GM23338 (cell line): ENCODE data around the gene GALNT14. TPM values are rescaled to one million over a fixed set of nuclear protein-coding genes. Genes with fewer than 3 reads are reported as not detected.

Source experiments
- ATAC-seq: fragments of 200-7000 bp; cut with Tn5 transposase; 3 replicates; pipeline ENCODE4 v1.9.1; 2020
- DNase-seq: peaks from one replicate; pipeline ENCODE4 v3.0.0-alpha.2; 2015; ENCODE audit warnings: low spot score
- H2AFZ ChIP-seq: fragments of 200-600 bp; sonication (generic); 2 replicates; pipeline ENCODE4 v1.8.0; 2016; ENCODE audit warnings: antibody characterized with exemption, mild to moderate bottlenecking, moderate library complexity
- H3F3A ChIP-seq: fragments of 200-600 bp; sonication (generic); replicated peaks from 2 replicates; pipeline ENCODE4 v1.8.0; 2017; ENCODE audit warnings: antibody characterized with exemption, mixed run types, low read depth
- H3K27ac ChIP-seq: fragments of 200-600 bp; sonication (generic); 2 replicates; pipeline ENCODE4 v1.6.1; 2016; ENCODE audit warnings: low read depth
- H3K27me3 ChIP-seq: fragments of 200-600 bp; sonication (generic); 2 replicates; pipeline ENCODE4 v1.8.0; 2016; ENCODE audit warnings: mild to moderate bottlenecking, mixed run types, moderate library complexity; ENCODE audit not compliant: insufficient read depth
- H3K36me3 ChIP-seq: fragments of 200-600 bp; sonication (generic); 2 replicates; pipeline ENCODE4 v1.8.0; 2016; ENCODE audit warnings: mild to moderate bottlenecking; ENCODE audit not compliant: insufficient read depth
- H3K4me1 ChIP-seq: fragments of 200-600 bp; sonication (generic); 2 replicates; pipeline ENCODE4 v1.8.0; 2016; ENCODE audit warnings: mild to moderate bottlenecking, moderate library complexity; ENCODE audit not compliant: insufficient read depth
- H3K4me2 ChIP-seq: fragments of 200-600 bp; sonication (generic); 2 replicates; pipeline ENCODE4 v1.7.1; 2017; ENCODE audit warnings: mixed run types
- H3K4me3 ChIP-seq: fragments of 200-600 bp; sonication (generic); 2 replicates; pipeline ENCODE4 v1.6.1; 2016; ENCODE audit warnings: mixed run types
- H3K79me2 ChIP-seq: fragments of 200-600 bp; sonication (generic); replicated peaks from 2 replicates; pipeline ENCODE4 v1.8.0; 2017; ENCODE audit warnings: mild to moderate bottlenecking; ENCODE audit not compliant: insufficient read depth
- H3K9me2 ChIP-seq: fragments of 200-600 bp; sonication (generic); 2 replicates; pipeline ENCODE4 v1.8.0; 2017; ENCODE audit not compliant: insufficient read depth
- H4K20me1 ChIP-seq: fragments of 200-600 bp; sonication (generic); replicated peaks from 2 replicates; pipeline ENCODE4 v1.8.0; 2017; ENCODE audit warnings: mild to moderate bottlenecking; ENCODE audit not compliant: insufficient read depth
- H3K27ac Mint-ChIP-seq: 2 replicates; pipeline ENCODE4 v1.8.0; 2020; ENCODE audit warnings: inconsistent platforms, mild to moderate bottlenecking, moderate library complexity, mixed read lengths
- H3K27me3 Mint-ChIP-seq: 3 replicates; pipeline ENCODE4 v1.8.0; 2022; ENCODE audit warnings: low read depth, mild to moderate bottlenecking, moderate library complexity, mixed read lengths, inconsistent platforms; ENCODE audit not compliant: insufficient read depth, poor library complexity
- H3K36me3 Mint-ChIP-seq: 3 replicates; pipeline ENCODE4 v1.8.0; 2021; ENCODE audit warnings: low read depth, mild to moderate bottlenecking, inconsistent platforms, moderate library complexity, mixed read lengths
- H3K4me1 Mint-ChIP-seq: 3 replicates; pipeline ENCODE4 v1.8.0; 2020; ENCODE audit warnings: mild to moderate bottlenecking, inconsistent platforms, mixed read lengths
- H3K4me3 Mint-ChIP-seq: 3 replicates; pipeline ENCODE4 v1.8.0; 2021; ENCODE audit warnings: moderate library complexity, mild to moderate bottlenecking, inconsistent platforms, mixed read lengths
- H3K9me3 Mint-ChIP-seq: 3 replicates; pipeline ENCODE4 v1.8.0; 2020; ENCODE audit warnings: moderate library complexity, mild to moderate bottlenecking, inconsistent platforms, mixed read lengths
- EZH2 ChIP-seq: fragments of 200-600 bp; sonication (generic); IDR thresholded peaks from one replicate; pipeline ENCODE4 v1.8.0; 2017; ENCODE audit warnings: antibody characterized with exemption, mild to moderate bottlenecking, low read depth; ENCODE audit not compliant: unreplicated experiment
- JUNB ChIP-seq: IDR thresholded peaks from one replicate; pipeline ENCODE4 v1.6.1; 2016; ENCODE audit warnings: antibody characterized with exemption; ENCODE audit not compliant: unreplicated experiment
- NANOG ChIP-seq: IDR thresholded peaks from 2 replicates; pipeline ENCODE4 v1.6.1; 2016; ENCODE audit warnings: antibody characterized with exemption, borderline replicate concordance
- STAT1 ChIP-seq: IDR thresholded peaks from one replicate; pipeline ENCODE4 v1.6.1; 2016; ENCODE audit warnings: antibody characterized with exemption; ENCODE audit not compliant: unreplicated experiment
- ZNF114 ChIP-seq: fragments of 250-450 bp; sonication (Bioruptor Pico); IDR thresholded peaks from 2 replicates; pipeline ENCODE4 v1.5.0; 2020; ENCODE audit warnings: mild to moderate bottlenecking, moderate library complexity
- ZNF331 ChIP-seq: fragments of 250-450 bp; sonication (Bioruptor Pico); IDR thresholded peaks from 2 replicates; pipeline ENCODE4 v1.5.0; 2020; ENCODE audit warnings: low read depth, mild to moderate bottlenecking, moderate library complexity
- polyA plus RNA-seq: library from polyadenylated mRNA; unstranded; fragments of >200 nt; fragmentation: Nextera tagmentation; extraction: Ambion mirVana; gene quantifications from 2 replicates; pipeline ENCODE4 v1.2.1, GENCODE V29; 2016
- total RNA-seq: library from RNA; depleted of rRNA; stranded (reverse); fragments of >200 nt; shearing (Covaris generic); gene quantifications from 2 replicates; pipeline ENCODE4 v1.2.3, GENCODE V29; 2014
- TF ChIP-seq, protein P1 (sequence below), 2 experiments: fragments of 200-600 bp in 1 of 2; sonication (generic) in 1 of 2; conservative IDR thresholded peaks; 2 replicates each; pipeline versions ENCODE4 v1.5.1 to v1.6.1; 2016 to 2017; ENCODE audit warnings: antibody characterized with exemption in 2 of 2, low read depth in 2 of 2, mild to moderate bottlenecking in 2 of 2, moderate library complexity in 1 of 2
- TF ChIP-seq, protein P2 (sequence below): IDR thresholded peaks from 2 replicates; pipeline ENCODE4 v1.6.1; 2016; ENCODE audit warnings: antibody characterized with exemption
- TF ChIP-seq, protein P3 (sequence below): fragments of 250-450 bp; sonication (Bioruptor Pico); IDR thresholded peaks from 2 replicates; pipeline ENCODE4 v1.5.0; 2020; ENCODE audit warnings: mild to moderate bottlenecking, moderate library complexity

The GALNT14 gene
- total and polyA plus RNA-seq, 2 experiments from 2014 or later, result 5.4 to 7.7 TPM

DNA sequence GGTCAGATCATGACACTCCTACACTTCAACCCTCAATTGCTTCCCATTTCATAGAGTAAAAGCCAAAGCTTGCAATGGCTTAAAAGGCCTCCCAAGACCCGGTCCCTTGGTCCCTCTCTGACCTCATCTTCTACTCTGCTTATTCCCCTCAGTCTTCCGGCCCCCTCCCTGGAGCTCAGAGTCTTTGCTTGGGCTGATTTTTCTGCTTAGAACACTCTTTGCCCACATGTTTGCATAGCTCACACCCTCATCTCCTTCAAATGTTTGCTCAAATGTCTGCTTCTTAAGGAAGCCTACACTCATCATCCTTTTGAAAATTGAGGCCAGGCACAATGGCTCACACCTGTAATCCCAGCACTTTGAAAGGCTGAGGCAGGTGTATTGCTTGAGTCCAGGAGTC lies 265.4 kb downstream of the GALNT14 start (continued):
- TF ChIP-seq, protein P1, sequence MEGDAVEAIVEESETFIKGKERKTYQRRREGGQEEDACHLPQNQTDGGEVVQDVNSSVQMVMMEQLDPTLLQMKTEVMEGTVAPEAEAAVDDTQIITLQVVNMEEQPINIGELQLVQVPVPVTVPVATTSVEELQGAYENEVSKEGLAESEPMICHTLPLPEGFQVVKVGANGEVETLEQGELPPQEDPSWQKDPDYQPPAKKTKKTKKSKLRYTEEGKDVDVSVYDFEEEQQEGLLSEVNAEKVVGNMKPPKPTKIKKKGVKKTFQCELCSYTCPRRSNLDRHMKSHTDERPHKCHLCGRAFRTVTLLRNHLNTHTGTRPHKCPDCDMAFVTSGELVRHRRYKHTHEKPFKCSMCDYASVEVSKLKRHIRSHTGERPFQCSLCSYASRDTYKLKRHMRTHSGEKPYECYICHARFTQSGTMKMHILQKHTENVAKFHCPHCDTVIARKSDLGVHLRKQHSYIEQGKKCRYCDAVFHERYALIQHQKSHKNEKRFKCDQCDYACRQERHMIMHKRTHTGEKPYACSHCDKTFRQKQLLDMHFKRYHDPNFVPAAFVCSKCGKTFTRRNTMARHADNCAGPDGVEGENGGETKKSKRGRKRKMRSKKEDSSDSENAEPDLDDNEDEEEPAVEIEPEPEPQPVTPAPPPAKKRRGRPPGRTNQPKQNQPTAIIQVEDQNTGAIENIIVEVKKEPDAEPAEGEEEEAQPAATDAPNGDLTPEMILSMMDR (conservative IDR thresholded peaks at IDR 0.05; ENCODE audit: low read depth in 2 of 2), result no peak
- no peak for TF ChIP-seq ZNF114 (CRISPR knock-in tag)
- no peak for TF ChIP-seq ZNF331
- no peak for TF ChIP-seq NANOG

DNA sequence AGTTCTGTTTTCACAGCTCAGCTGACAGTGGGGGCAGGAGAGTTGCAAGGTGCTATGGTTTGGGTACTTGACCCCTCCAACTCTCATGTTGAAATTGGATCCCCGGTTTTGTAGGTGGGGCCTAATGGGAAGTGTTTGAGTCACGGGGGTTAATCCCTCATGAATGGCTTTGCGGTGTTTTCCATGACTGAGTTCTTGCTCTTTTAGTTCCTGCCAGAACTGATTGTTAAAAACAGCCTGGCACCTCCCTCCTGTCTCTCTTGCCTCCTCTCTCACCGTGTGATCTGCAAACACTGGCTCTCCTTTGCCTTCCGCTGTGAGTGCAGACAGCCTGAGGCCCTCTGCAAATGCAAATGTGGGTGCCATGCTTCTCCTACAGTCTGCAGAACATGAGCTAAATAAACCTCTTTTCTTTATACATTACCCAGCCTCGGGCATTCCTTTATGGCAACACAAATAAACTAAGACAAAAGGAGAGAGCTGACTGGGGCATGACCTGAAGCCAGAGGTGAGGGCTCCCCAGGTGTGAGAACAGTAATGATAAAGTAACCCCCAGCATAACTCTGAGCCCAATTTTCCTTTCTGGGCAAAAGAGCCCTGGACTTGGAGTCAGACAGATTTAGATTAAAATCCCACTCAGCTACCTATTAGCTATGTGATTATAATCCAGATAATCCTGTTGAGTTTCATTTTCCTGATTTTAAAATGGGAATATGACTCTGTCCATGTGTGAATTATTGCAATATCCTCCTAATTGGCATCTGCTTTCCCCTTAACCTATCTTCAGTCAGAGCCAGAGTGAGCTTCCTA lies 266.1 kb downstream of the GALNT14 start:
- peak overlapping the region; percentile 70; the same call in 1 of the 2 replicates for H2AFZ ChIP-seq
- peaks cover 3% of the 10 kb centered on the region; the same call in 1 of the 3 replicates for H3K36me3 Mint-ChIP-seq
- H3K9me2 ChIP-seq, result 0 out of 2 replicates have a peak, but pooled peaks cover 3% of the 10 kb centered on the region
- ATAC-seq, result peak; percentile 95
- no peak overlapping the region for H3K4me3 Mint-ChIP-seq
- H4K20me1 ChIP-seq, result no peaks in the 10 kb centered on the region
- H3K27me3 Mint-ChIP-seq, result no peaks in the 10 kb centered on the region
- TF ChIP-seq, protein P1 (conservative IDR thresholded peaks at IDR 0.05; ENCODE audit: low read depth in 2 of 2), result no peak
- TF ChIP-seq JUNB (no peak), ZNF331 (no peak), ZNF114 (CRISPR knock-in tag) (no peak), EZH2 (no peak), NANOG (no peak), STAT1 (no peak)
- TF ChIP-seq, protein P2, sequence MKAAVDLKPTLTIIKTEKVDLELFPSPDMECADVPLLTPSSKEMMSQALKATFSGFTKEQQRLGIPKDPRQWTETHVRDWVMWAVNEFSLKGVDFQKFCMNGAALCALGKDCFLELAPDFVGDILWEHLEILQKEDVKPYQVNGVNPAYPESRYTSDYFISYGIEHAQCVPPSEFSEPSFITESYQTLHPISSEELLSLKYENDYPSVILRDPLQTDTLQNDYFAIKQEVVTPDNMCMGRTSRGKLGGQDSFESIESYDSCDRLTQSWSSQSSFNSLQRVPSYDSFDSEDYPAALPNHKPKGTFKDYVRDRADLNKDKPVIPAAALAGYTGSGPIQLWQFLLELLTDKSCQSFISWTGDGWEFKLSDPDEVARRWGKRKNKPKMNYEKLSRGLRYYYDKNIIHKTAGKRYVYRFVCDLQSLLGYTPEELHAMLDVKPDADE, result no peak
- TF ChIP-seq, protein P3, sequence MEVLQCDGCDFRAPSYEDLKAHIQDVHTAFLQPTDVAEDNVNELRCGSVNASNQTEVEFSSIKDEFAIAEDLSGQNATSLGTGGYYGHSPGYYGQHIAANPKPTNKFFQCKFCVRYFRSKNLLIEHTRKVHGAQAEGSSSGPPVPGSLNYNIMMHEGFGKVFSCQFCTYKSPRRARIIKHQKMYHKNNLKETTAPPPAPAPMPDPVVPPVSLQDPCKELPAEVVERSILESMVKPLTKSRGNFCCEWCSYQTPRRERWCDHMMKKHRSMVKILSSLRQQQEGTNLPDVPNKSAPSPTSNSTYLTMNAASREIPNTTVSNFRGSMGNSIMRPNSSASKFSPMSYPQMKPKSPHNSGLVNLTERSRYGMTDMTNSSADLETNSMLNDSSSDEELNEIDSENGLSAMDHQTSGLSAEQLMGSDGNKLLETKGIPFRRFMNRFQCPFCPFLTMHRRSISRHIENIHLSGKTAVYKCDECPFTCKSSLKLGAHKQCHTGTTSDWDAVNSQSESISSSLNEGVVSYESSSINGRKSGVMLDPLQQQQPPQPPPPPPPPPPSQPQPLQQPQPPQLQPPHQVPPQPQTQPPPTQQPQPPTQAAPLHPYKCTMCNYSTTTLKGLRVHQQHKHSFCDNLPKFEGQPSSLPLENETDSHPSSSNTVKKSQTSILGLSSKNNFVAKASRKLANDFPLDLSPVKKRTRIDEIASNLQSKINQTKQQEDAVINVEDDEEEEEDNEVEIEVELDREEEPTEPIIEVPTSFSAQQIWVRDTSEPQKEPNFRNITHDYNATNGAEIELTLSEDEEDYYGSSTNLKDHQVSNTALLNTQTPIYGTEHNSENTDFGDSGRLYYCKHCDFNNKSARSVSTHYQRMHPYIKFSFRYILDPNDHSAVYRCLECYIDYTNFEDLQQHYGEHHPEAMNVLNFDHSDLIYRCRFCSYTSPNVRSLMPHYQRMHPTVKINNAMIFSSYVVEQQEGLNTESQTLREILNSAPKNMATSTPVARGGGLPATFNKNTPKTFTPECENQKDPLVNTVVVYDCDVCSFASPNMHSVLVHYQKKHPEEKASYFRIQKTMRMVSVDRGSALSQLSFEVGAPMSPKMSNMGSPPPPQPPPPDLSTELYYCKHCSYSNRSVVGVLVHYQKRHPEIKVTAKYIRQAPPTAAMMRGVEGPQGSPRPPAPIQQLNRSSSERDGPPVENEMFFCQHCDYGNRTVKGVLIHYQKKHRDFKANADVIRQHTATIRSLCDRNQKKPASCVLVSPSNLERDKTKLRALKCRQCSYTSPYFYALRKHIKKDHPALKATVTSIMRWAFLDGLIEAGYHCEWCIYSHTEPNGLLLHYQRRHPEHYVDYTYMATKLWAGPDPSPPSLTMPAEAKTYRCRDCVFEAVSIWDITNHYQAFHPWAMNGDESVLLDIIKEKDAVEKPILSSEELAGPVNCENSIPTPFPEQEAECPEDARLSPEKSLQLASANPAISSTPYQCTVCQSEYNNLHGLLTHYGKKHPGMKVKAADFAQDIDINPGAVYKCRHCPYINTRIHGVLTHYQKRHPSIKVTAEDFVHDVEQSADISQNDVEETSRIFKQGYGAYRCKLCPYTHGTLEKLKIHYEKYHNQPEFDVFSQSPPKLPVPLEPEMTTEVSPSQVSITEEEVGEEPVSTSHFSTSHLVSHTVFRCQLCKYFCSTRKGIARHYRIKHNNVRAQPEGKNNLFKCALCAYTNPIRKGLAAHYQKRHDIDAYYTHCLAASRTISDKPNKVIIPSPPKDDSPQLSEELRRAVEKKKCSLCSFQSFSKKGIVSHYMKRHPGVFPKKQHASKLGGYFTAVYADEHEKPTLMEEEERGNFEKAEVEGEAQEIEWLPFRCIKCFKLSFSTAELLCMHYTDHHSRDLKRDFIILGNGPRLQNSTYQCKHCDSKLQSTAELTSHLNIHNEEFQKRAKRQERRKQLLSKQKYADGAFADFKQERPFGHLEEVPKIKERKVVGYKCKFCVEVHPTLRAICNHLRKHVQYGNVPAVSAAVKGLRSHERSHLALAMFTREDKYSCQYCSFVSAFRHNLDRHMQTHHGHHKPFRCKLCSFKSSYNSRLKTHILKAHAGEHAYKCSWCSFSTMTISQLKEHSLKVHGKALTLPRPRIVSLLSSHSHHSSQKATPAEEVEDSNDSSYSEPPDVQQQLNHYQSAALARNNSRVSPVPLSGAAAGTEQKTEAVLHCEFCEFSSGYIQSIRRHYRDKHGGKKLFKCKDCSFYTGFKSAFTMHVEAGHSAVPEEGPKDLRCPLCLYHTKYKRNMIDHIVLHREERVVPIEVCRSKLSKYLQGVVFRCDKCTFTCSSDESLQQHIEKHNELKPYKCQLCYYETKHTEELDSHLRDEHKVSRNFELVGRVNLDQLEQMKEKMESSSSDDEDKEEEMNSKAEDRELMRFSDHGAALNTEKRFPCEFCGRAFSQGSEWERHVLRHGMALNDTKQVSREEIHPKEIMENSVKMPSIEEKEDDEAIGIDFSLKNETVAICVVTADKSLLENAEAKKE (CRISPR knock-in tag), result no peak
- H3K9me3 Mint-ChIP-seq, result peaks cover 10% of the 10 kb centered on the region; the same call in 2 of the 3 replicates
- 0 out of 2 replicates have a peak overlapping the region, but pooled peaks have one; percentile 48 for H3K4me2 ChIP-seq
- H3K79me2 ChIP-seq, result no peaks in the 10 kb centered on the region
- H3K36me3 ChIP-seq, result no peaks in the 10 kb centered on the region
- peak; percentile 35 for DNase-seq
- H3K27ac Mint-ChIP-seq, result peak overlapping the region; percentile 40; the same call in 1 of the 2 replicates
- no peaks in the 10 kb centered on the region for H3K27me3 ChIP-seq
- no peaks in the 10 kb centered on the region; the same call in 1 of the 2 replicates for H3K4me1 ChIP-seq
- peaks cover 14% of the 10 kb centered on the region for H3K4me1 Mint-ChIP-seq
- H3K4me3 ChIP-seq, result no peak overlapping the region
- no peak overlapping the region for H3K27ac ChIP-seq
- H3F3A ChIP-seq, result no peaks in the 10 kb centered on the region
